ENCODE results near the gene BRINP1. TPM values are rescaled to one million over a fixed set of nuclear protein-coding genes. Genes with fewer than 3 reads are reported as not detected.

Gene BRINP1, protein sequence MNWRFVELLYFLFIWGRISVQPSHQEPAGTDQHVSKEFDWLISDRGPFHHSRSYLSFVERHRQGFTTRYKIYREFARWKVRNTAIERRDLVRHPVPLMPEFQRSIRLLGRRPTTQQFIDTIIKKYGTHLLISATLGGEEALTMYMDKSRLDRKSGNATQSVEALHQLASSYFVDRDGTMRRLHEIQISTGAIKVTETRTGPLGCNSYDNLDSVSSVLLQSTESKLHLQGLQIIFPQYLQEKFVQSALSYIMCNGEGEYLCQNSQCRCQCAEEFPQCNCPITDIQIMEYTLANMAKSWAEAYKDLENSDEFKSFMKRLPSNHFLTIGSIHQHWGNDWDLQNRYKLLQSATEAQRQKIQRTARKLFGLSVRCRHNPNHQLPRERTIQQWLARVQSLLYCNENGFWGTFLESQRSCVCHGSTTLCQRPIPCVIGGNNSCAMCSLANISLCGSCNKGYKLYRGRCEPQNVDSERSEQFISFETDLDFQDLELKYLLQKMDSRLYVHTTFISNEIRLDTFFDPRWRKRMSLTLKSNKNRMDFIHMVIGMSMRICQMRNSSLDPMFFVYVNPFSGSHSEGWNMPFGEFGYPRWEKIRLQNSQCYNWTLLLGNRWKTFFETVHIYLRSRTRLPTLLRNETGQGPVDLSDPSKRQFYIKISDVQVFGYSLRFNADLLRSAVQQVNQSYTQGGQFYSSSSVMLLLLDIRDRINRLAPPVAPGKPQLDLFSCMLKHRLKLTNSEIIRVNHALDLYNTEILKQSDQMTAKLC
- 1.5 TPM for total RNA-seq
- long read RNA-seq, partial matches to known transcripts: 0 of 2 reads
- long read RNA-seq, other reads (novel, unspliced or antisense): 0 of 2 reads

DNA sequence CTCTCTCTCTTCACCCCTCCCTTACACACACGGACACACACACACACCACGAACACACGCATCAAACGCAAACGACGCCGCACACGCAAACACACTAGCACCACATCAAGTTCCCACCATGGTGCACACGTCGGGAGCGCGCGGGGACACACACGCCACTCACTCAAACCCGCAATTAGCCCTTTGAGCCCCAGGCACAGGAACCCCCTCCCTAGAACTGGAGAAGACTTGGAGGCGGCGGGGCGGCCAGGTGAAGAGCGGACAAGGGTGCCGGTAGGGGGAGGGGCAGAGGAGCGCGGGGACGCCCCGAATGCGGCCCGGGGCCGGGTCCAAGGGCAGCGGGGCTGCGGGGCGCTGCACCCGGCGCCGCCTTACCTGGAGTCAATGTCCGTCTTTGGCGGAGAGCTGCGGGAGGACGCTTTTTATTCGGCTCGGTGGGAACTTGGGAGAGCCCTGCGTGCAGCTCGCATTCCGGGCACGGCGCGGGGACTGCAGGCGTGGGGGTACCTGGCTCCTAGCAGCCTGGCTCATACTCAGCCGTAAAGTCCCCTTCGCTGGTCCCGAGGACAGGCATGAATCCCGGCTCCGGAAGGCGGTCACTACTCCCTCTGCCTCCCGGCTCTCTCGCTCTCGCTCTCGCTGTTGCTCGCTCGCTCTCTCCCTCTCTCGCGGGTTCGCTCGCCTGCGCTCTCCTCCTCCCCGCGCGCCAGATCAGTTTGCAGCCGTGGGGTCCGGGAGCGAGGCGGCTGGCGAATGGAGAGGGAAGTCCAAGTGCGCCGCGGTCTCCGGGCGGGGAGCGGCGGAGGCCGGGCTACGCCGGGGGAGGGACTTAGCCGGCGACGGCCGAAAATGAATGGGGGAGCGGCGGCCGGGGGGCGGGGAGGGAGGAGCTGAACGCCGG, at the start of gene BRINP1:
BRINP1 (minus strand) TSS at position 755 of the 901 bp plus-strand sequence. CDS start 56,080 bp downstream, outside the sequence.
- DNase-seq (no peak), ATAC-seq (peak in 1 of 2 donors; percentile 47)
- H3K4me3 ChIP-seq: peak within 1 kb of the TSS; percentile 34
- intact Hi-C loops (cut with DNase I): no loop called here
- H3K4me1 ChIP-seq: no peaks in the 10 kb centered on the region
- H3K9me3 ChIP-seq: no peaks in the 10 kb centered on the region
- TF ChIP-seq, protein P1, sequence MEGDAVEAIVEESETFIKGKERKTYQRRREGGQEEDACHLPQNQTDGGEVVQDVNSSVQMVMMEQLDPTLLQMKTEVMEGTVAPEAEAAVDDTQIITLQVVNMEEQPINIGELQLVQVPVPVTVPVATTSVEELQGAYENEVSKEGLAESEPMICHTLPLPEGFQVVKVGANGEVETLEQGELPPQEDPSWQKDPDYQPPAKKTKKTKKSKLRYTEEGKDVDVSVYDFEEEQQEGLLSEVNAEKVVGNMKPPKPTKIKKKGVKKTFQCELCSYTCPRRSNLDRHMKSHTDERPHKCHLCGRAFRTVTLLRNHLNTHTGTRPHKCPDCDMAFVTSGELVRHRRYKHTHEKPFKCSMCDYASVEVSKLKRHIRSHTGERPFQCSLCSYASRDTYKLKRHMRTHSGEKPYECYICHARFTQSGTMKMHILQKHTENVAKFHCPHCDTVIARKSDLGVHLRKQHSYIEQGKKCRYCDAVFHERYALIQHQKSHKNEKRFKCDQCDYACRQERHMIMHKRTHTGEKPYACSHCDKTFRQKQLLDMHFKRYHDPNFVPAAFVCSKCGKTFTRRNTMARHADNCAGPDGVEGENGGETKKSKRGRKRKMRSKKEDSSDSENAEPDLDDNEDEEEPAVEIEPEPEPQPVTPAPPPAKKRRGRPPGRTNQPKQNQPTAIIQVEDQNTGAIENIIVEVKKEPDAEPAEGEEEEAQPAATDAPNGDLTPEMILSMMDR (IDR thresholded peaks at IDR 0.05): no peak
- H3K36me3 ChIP-seq: no peaks in the 10 kb centered on the region
- peaks cover 43% of the 10 kb centered on the region for H3K27me3 ChIP-seq (ENCODE audit: low read depth)
- H3K27ac ChIP-seq: no peak within 1 kb of the TSS

DNA sequence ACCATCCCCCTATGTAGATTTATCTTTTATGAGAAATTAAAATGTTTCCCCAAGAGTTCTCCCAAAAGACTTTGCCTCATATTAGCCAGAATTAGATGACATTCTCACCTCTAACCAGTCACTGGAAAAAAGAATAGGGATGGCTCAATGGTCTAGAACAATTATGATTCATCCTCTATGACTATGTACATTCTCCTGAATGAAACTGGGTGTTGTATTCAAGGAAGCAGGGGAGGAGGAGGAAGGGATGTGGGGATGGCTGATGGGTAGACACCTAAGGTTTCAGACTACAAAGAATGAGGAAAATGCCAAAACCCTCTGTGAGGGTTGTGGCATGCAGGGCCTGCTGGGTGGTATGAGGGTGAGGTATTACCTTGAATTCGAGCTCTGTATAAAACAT, 49.5 kb upstream of the BRINP1 start:
- H3K4me1 ChIP-seq: no peaks in the 10 kb centered on the region
- no peak overlapping the region for H3K27ac ChIP-seq
- H3K4me3 ChIP-seq: no peak overlapping the region
- ATAC-seq (no peak), DNase-seq (no peak)
- intact Hi-C loops (cut with DNase I): no loop called here
- H3K9me3 ChIP-seq: no peaks in the 10 kb centered on the region
- H3K27me3 ChIP-seq (ENCODE audit: low read depth): no peaks in the 10 kb centered on the region
- H3K36me3 ChIP-seq: no peaks in the 10 kb centered on the region
- TF ChIP-seq, protein P1 (IDR thresholded peaks at IDR 0.05): no peak

DNA sequence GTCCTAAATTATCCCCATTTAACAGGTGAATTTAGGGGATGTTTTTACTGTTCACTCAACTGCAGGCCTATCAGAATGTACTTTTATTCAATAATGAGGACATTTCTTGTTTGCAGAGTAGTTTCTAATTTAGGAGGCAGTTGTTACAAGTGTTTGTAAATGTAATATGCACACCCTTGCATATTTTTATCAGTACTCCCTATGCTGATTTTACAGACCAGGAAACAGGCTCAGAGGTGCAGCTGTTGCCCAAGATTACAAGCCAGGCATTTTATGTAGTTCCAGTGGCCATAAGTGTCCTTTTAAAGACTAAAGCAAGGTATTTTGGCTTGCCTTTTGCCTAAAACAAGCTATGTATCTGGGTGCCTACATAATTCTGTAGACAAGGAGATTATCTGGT, 47.6 kb upstream of the BRINP1 start:
- no peaks in the 10 kb centered on the region for H3K4me1 ChIP-seq
- no peak for DNase-seq
- H3K4me3 ChIP-seq: no peak overlapping the region
- no peak overlapping the region for H3K27ac ChIP-seq
- no peaks in the 10 kb centered on the region for H3K27me3 ChIP-seq (ENCODE audit: low read depth)
- no peaks in the 10 kb centered on the region for H3K36me3 ChIP-seq
- TF ChIP-seq, protein P1 (IDR thresholded peaks at IDR 0.05): no peak
- intact Hi-C loops (cut with DNase I): no loop called here
- no peaks in the 10 kb centered on the region for H3K9me3 ChIP-seq
- ATAC-seq: no peak

DNA sequence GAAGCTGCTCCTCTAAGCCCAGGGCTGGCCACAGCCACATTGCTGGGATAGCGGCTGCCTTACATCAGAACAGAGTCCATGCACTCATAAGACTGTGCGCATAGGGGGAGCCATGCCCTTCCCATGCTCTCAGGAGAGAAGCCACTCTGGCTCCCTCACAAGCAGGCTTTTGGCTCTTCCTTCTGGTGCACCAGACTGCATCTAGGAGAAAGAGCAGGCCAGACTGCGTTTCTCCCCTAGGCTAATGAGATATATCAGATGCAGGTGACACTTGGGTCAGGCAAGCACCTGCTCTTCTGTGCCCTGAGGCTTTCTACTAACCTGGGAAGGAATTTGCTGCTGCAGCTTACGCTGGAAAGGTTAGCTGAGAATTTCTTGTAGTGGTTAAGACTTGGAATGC, 43.2 kb upstream of the BRINP1 start:
- TF ChIP-seq, protein P1 (IDR thresholded peaks at IDR 0.05): no peak
- intact Hi-C loops (cut with DNase I): no loop called here
- ATAC-seq: no peak

DNA sequence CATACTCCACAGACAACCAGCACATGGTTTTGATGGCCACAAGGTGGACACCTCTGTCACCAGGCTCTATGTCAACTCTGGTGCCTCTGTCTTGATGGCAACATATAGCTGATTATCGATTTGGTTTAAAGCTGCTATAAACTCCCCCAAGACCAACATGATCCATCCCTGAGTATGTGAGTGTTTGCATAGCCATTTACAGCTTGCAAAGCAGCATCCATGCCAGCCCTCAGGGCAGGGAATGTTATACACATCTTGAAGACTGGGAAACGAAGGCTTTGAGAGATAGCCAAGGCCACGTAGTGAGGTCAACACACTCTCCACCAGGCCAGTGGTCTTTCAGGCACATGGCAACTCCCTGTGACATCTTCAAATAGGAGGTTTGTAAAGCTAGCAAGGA, 40.3 kb upstream of the BRINP1 start:
- TF ChIP-seq, protein P1 (IDR thresholded peaks at IDR 0.05): no peak
- Histone ChIP-seq H3K36me3 (no peaks in the 10 kb centered on the region), H3K27ac (no peak overlapping the region), H3K27me3 (ENCODE audit: low read depth) (no peaks in the 10 kb centered on the region), H3K4me3 (no peak overlapping the region), H3K9me3 (no peaks in the 10 kb centered on the region), H3K4me1 (no peaks in the 10 kb centered on the region)
- intact Hi-C loops (cut with DNase I): no loop called here
- ATAC-seq (no peak), DNase-seq (no peak)

More for the DNA sequence above, 43.2 kb upstream of the BRINP1 start:
- DNase-seq: no peak
- no peaks in the 10 kb centered on the region for H3K9me3 ChIP-seq
- no peaks in the 10 kb centered on the region for H3K36me3 ChIP-seq
- H3K4me1 ChIP-seq: no peaks in the 10 kb centered on the region
- H3K27me3 ChIP-seq (ENCODE audit: low read depth): no peaks in the 10 kb centered on the region
- H3K27ac ChIP-seq: no peak overlapping the region
- no peak overlapping the region for H3K4me3 ChIP-seq
